Endothelial cell of umbilical vein (primary cell): ENCODE data around the gene ATP6V0A4. TPM values are rescaled to one million over a fixed set of nuclear protein-coding genes. Genes with fewer than 3 reads are reported as not detected.

Source experiments
- BruUV-seq: library from RNA; stranded (reverse); fragments of 400-500 nt; replicated peaks from 2 replicates; lab custom pipeline; 2021; lab: Mats Ljungman, UMichigan
- CTCF ChIA-PET: fragments of 300-600, 350-600 bp; sonication (Branson Sonifier 250); formaldehyde crosslinking; loops from one replicate; lab custom pipeline; 2021; ENCODE audit warnings: antibody characterized with exemption, inconsistent platforms; lab: Charles Lee
- POLR2A ChIA-PET: fragments of 300-600, 350-600 bp; sonication (Branson Sonifier 250); formaldehyde crosslinking; loops from one replicate; lab custom pipeline; 2021; ENCODE audit warnings: antibody characterized with exemption, inconsistent platforms; lab: Charles Lee
- DNase-seq: peaks from one replicate; pipeline ENCODE4 v3.0.0-alpha.2; 2011; ENCODE audit warnings: low read depth, low spot score
- FAIRE-seq: peaks from 2 replicates; lab custom pipeline; 2011; peaks lifted over from hg19 to GRCh38; lab: Jason Lieb, UNC
- H2AFZ ChIP-seq: 2 replicates; pipeline ENCODE4 v1.6.0; 2012; ENCODE audit warnings: low read depth, low read length, control low read depth, inconsistent platforms
- H3K27ac ChIP-seq: 2 replicates; pipeline ENCODE4 v1.5.1; 2011; ENCODE audit warnings: low read depth, mild to moderate bottlenecking, control low read depth, low read length, moderate library complexity; ENCODE audit not compliant: insufficient read depth
- H3K27me3 ChIP-seq, 2 experiments: 2 replicates each; pipeline versions ENCODE4 v1.6.0 to v1.6.1; 2011; ENCODE audit warnings: low read length in 2 of 2, mixed read lengths in 1 of 2; ENCODE audit not compliant: control insufficient read depth in 2 of 2, insufficient read depth in 2 of 2
- H3K36me3 ChIP-seq, 2 experiments: 2 replicates in 1 of 2; 3 replicates in 1 of 2; pipeline ENCODE4 v1.5.1; 2011; ENCODE audit warnings: low read length in 2 of 2, mild to moderate bottlenecking in 1 of 2, moderate library complexity in 1 of 2; ENCODE audit not compliant: control insufficient read depth in 2 of 2, insufficient read depth in 2 of 2; ENCODE audit errors: extremely low read depth in 1 of 2
- H3K4me1 ChIP-seq: 3 replicates; pipeline ENCODE4 v1.5.1; 2011; ENCODE audit warnings: mild to moderate bottlenecking, low read length; ENCODE audit not compliant: control insufficient read depth, insufficient read depth; ENCODE audit errors: extremely low read depth
- H3K4me2 ChIP-seq: 2 replicates; pipeline ENCODE4 v1.6.1; 2011; ENCODE audit warnings: low read length, control low read depth, mixed read lengths; ENCODE audit not compliant: insufficient read depth
- H3K4me3 ChIP-seq, 3 experiments: fragments of 200-600 bp in 1 of 3; sonication (generic), shearing (Covaris generic) in 1 of 3; replicated peaks in 1 of 3; 2 replicates each; pipeline ENCODE4 v1.5.1; 2011 to 2016; ENCODE audit warnings: control low read depth in 3 of 3, low read length in 3 of 3, mild to moderate bottlenecking in 2 of 3, inconsistent platforms in 1 of 3, low read depth in 1 of 3, moderate library complexity in 1 of 3; ENCODE audit not compliant: insufficient read depth in 1 of 3
- H3K79me2 ChIP-seq: 2 replicates; pipeline ENCODE4 v1.6.0; 2012; ENCODE audit warnings: low read length, inconsistent platforms; ENCODE audit not compliant: control insufficient read depth, insufficient read depth
- H3K9ac ChIP-seq: replicated peaks from 2 replicates; pipeline ENCODE3; 2011; ENCODE audit warnings: low read length, control low read depth; ENCODE audit not compliant: insufficient read depth; ENCODE audit errors: extremely low read depth
- H3K9me1 ChIP-seq: replicated peaks from 3 replicates; pipeline ENCODE4 v1.6.0; 2011; ENCODE audit warnings: mild to moderate bottlenecking, low read length; ENCODE audit not compliant: control insufficient read depth, insufficient read depth; ENCODE audit errors: extremely low read depth
- H3K9me3 ChIP-seq: replicated peaks from 2 replicates; pipeline ENCODE4 v1.5.1; 2012; ENCODE audit warnings: low read length, inconsistent platforms; ENCODE audit not compliant: control insufficient read depth, insufficient read depth
- H4K20me1 ChIP-seq: replicated peaks from 2 replicates; pipeline ENCODE3; 2011; ENCODE audit warnings: mild to moderate bottlenecking, low read length; ENCODE audit not compliant: control insufficient read depth, insufficient read depth; ENCODE audit errors: extremely low read depth
- EZH2 ChIP-seq: IDR thresholded peaks from 2 replicates; pipeline ENCODE4 v1.6.1; 2012; ENCODE audit warnings: borderline replicate concordance, low read depth, mild to moderate bottlenecking, moderate library complexity, low read length, inconsistent platforms; ENCODE audit not compliant: severe bottlenecking
- FOS ChIP-seq: IDR thresholded peaks from 2 replicates; pipeline ENCODE4 v1.6.1; 2011; ENCODE audit warnings: mild to moderate bottlenecking, low read length, moderate library complexity, borderline replicate concordance; ENCODE audit not compliant: insufficient read depth
- GATA2 ChIP-seq: IDR thresholded peaks from 2 replicates; pipeline ENCODE4 v1.7.0; 2011; ENCODE audit warnings: low read depth, mild to moderate bottlenecking, moderate library complexity, mixed read lengths, low read length; ENCODE audit not compliant: insufficient read length, insufficient read depth
- JUN ChIP-seq: IDR thresholded peaks from 2 replicates; pipeline ENCODE4 v1.6.1; 2011; ENCODE audit warnings: borderline replicate concordance, low read depth; ENCODE audit not compliant: insufficient read length, insufficient read depth
- MAX ChIP-seq: IDR thresholded peaks from 2 replicates; pipeline ENCODE4 v1.6.1; 2011; ENCODE audit not compliant: insufficient read depth, insufficient read length
- MYC ChIP-seq: IDR thresholded peaks from one replicate; pipeline ENCODE4 v1.6.1; 2011; ENCODE audit warnings: mild to moderate bottlenecking, low read depth, low read length
- POLR2A ChIP-seq: IDR thresholded peaks from 2 replicates; pipeline ENCODE4 v1.6.1; 2012; ENCODE audit warnings: low read depth, mild to moderate bottlenecking, control low read depth, low read length
- POLR2AphosphoS5 ChIP-seq: IDR thresholded peaks from 2 replicates; pipeline ENCODE4 v1.6.1; 2012; ENCODE audit warnings: low read depth, mild to moderate bottlenecking, control low read depth, low read length, moderate library complexity; ENCODE audit not compliant: insufficient read depth
- dilution Hi-C: fragments of 300-500 bp; cut with MboI; formaldehyde crosslinking; loops from one replicate; pipeline ENCODE4 v1.15.0; 2019; ENCODE audit warnings: low sequenced_read_pairs; ENCODE audit not compliant: extremely low pct_ligation_motif_present
- intact Hi-C: fragments of 100-400 bp; cut with micrococcal nuclease; formaldehyde crosslinking; loops from one replicate; pipeline ENCODE4 v1.10.0; 2022
- polyA plus RNA-seq, 4 experiments: library from polyadenylated mRNA; depleted of rRNA in 3 of 4; stranded (reverse) in 3 of 4; unstranded in 1 of 4; fragments of >200 nt; gene quantifications; 2 replicates each; pipeline versions ENCODE4 v1.2.1 to v1.2.3, GENCODE V29; 2011 to 2012; ENCODE audit warnings: missing spikeins in 1 of 4
- total RNA-seq: library from RNA; stranded (reverse); gene quantifications from 2 replicates; pipeline ENCODE4 v1.2.3, GENCODE V29; 2021
- TF ChIP-seq, protein P1 (sequence below), 2 donors: IDR thresholded peaks; 1 replicate in 1 of 2; 2 replicates in 1 of 2; pipeline ENCODE4 v1.5.1; 2011; ENCODE audit warnings: low read length in 2 of 2, mild to moderate bottlenecking in 2 of 2, moderate library complexity in 2 of 2, control low read depth in 1 of 2, inconsistent platforms in 1 of 2, low read depth in 1 of 2; ENCODE audit not compliant: insufficient read depth in 1 of 2; ENCODE audit errors: extremely low read depth in 1 of 2

The ATP6V0A4 gene
- total and polyA plus RNA-seq, 2 donors (not counting 3 experiments of a cell fraction or from before 2014, with no cell fraction given) = 0.07 to 0.24 TPM

GRCh38 chr7:138745189-138745588, 52.8 kb downstream of the ATP6V0A4 start:
- Histone ChIP-seq H3K27ac (no peak overlapping the region), H3K9ac (no peak overlapping the region), H3K4me1 (no peaks in the 10 kb centered on the region), H3K9me3 (no peaks in the 10 kb centered on the region), H3K27me3 (no peaks in the 10 kb centered on the region), H3K36me3 (no peaks in the 10 kb centered on the region), H2AFZ (no peak overlapping the region), H3K4me2 (no peak overlapping the region), H4K20me1 (no peaks in the 10 kb centered on the region), H3K9me1 (no peaks in the 10 kb centered on the region), H3K79me2 (no peaks in the 10 kb centered on the region), H3K4me3 (no peak overlapping the region)
- intact Hi-C loops (no loop called here), dilution Hi-C loops (no loop called here)
- POLR2A ChIA-PET = no interaction called here
- FAIRE-seq = no peak
- CTCF ChIA-PET = no interaction called here
- TF ChIP-seq MYC = no peak
- TF ChIP-seq FOS = no peak
- TF ChIP-seq POLR2A = no peak
- TF ChIP-seq POLR2AphosphoS5 = no peak
- no peak for TF ChIP-seq EZH2
- TF ChIP-seq JUN = no peak
- TF ChIP-seq, protein P1, sequence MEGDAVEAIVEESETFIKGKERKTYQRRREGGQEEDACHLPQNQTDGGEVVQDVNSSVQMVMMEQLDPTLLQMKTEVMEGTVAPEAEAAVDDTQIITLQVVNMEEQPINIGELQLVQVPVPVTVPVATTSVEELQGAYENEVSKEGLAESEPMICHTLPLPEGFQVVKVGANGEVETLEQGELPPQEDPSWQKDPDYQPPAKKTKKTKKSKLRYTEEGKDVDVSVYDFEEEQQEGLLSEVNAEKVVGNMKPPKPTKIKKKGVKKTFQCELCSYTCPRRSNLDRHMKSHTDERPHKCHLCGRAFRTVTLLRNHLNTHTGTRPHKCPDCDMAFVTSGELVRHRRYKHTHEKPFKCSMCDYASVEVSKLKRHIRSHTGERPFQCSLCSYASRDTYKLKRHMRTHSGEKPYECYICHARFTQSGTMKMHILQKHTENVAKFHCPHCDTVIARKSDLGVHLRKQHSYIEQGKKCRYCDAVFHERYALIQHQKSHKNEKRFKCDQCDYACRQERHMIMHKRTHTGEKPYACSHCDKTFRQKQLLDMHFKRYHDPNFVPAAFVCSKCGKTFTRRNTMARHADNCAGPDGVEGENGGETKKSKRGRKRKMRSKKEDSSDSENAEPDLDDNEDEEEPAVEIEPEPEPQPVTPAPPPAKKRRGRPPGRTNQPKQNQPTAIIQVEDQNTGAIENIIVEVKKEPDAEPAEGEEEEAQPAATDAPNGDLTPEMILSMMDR (IDR thresholded peaks at IDR 0.05; ENCODE audit: extremely low read depth in 1 of 2, insufficient read depth in 1 of 2, low read depth in 1 of 2, low read length in 2 of 2) = no peak
- no peak for TF ChIP-seq GATA2
- TF ChIP-seq MAX = no peak
- BruUV-seq = no TSS peak
- DNase-seq = no peak
